Renal cortical epithelial cell (primary cell): ENCODE measurements around the gene FBLN7. TPM values are rescaled to one million over a fixed set of nuclear protein-coding genes. Genes with fewer than 3 reads are reported as not detected.

Experiments used
- DNase-seq: peaks from one replicate; pipeline ENCODE4 v3.0.0-alpha.2; 2011; ENCODE audit warnings: low read depth
- total RNA-seq: library from RNA; depleted of rRNA; stranded (reverse); fragments of >200 nt; gene quantifications from 2 replicates; pipeline ENCODE4 v1.2.3, GENCODE V29; 2014

FBLN7 gene
- total RNA-seq, 1 donor from 2014 or later = 0.15 TPM

GRCh38 chr2:112140899-112141625 is 2.9 kb downstream of the FBLN7 start:
- DNase-seq = no peak

GRCh38 chr2:112141626-112142007 is 3.4 kb downstream of the FBLN7 start:
- DNase-seq = no peak

- no peak for DNase-seq
Measured at GRCh38 chr2:112142525-112143078, 4.4 kb downstream of the FBLN7 start.

- DNase-seq = no peak
Measured at GRCh38 chr2:112143150-112143549, 5.0 kb downstream of the FBLN7 start.

GRCh38 chr2:112144966-112145365 is 6.8 kb downstream of the FBLN7 start:
- DNase-seq = no peak

- no peak for DNase-seq
Measured at GRCh38 chr2:112147382-112148168, 9.4 kb downstream of the FBLN7 start.

GRCh38 chr2:112148477-112148876 is 10.3 kb downstream of the FBLN7 start:
- DNase-seq = no peak

GRCh38 chr2:112149194-112149593 is 11.0 kb downstream of the FBLN7 start:
- no peak for DNase-seq

- no peak for DNase-seq
Measured at GRCh38 chr2:112149866-112150435, 11.8 kb downstream of the FBLN7 start.

GRCh38 chr2:112150447-112150846 is 12.3 kb downstream of the FBLN7 start:
- peak; percentile 87 for DNase-seq

- DNase-seq = no peak
Measured at GRCh38 chr2:112150851-112151250, 12.7 kb downstream of the FBLN7 start.

- no peak for DNase-seq
Measured at GRCh38 chr2:112151271-112151670, 13.1 kb downstream of the FBLN7 start.

GRCh38 chr2:112151701-112152440 is 13.7 kb downstream of the FBLN7 start:
- no peak for DNase-seq

GRCh38 chr2:112152476-112153178 is 14.4 kb downstream of the FBLN7 start:
- DNase-seq = no peak

- no peak for DNase-seq
Measured at GRCh38 chr2:112153179-112153490, 14.9 kb downstream of the FBLN7 start.

GRCh38 chr2:112153501-112153900 is 15.3 kb downstream of the FBLN7 start:
- no peak for DNase-seq

GRCh38 chr2:112154246-112155117 is 16.3 kb downstream of the FBLN7 start:
- no peak for DNase-seq

- DNase-seq = no peak
Measured at GRCh38 chr2:112155331-112156151, 17.4 kb downstream of the FBLN7 start.

- peak; percentile 83 for DNase-seq
Measured at GRCh38 chr2:112156152-112156986, 18.2 kb downstream of the FBLN7 start.
